CD1c-positive myeloid dendritic cell (primary cell): ENCODE measurements around the gene SPACA7.
"Not testable (repeated sequence)": the region's sequence is repeated elsewhere in the genome, so short reads cannot be mapped to it uniquely, and the experiment has no call there.

Experiments
- DNase-seq: peaks from one replicate; pipeline ENCODE4 v3.0.0-alpha.2; 2016; ENCODE audit errors: extremely low spot score

The SPACA7 gene

GRCh38 chr13:112350300-112350699, 25.9 kb upstream of the SPACA7 start:
- DNase-seq = no peak

GRCh38 chr13:112351825-112352224, 24.3 kb upstream of the SPACA7 start:
- DNase-seq = no peak

- no peak for DNase-seq
Measured at GRCh38 chr13:112353856-112354255, 22.3 kb upstream of the SPACA7 start.

DNA sequence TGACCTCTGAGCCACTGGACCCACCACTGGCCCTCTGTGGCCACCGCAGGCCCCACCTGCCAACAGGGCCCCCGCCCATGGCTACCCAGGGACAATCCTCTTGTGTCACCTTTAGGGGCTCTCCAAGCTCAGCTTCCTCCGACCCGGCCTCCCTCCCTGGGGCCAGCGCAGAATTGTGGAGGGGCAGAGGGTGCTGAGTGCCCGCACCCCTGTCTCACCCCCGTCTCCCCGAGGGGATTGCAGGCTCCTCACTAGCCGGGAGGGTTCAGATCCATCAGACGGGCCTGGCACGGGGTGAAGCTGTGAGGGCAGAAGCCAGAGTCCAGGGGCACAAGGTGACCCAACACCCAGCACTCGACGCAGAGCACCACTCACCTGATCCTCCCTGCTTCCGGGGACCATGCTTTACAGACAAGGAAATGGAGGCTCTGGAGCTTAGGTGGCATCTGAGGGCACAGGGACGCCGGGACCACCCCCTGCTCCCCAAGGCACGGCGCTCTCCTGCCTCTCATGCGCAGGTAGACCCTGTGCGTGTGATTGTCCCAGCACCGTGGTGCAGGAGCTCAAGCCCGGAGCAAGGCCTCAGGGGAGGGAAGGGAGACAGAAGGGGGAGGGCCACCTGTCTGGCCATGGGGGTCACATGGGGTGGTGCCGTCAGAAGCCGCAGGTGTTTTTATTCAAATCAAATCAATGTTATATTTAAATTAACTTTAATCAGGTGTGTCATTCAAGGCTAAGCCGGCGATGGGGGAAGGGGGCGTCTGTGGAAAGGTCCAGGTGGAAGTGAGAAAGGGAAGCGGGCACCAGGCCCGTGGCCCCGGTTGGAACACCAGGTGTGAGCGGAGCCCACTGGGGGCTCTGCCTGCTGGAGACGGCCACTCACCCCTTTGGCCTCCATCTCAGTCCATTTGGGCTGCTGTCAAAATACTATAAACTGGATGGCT, 21.6 kb upstream of the SPACA7 start:
- no peak for DNase-seq

- DNase-seq = no peak
Measured at GRCh38 chr13:112355274-112355838, 20.8 kb upstream of the SPACA7 start.

DNA sequence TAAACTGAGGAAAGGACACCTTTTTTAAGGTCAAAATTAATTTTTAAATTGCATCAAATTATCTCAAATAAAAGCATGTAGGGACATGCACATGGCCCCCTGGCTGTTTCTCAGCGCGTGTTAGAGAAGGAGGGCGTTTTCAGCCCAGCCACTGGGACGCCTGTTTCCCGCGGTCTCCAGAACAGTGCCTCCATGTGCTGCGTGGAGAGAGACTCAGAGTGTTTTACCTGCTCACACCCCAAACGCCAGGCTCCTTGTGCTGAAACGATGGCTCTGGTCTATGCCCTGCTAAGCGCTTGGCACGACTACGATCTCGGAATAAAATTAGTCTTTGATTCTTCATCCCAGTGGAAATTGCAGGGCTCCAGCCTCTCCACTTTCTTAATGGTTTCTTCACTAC, 20.0 kb upstream of the SPACA7 start:
- DNase-seq = no peak

- DNase-seq = no peak
Measured at GRCh38 chr13:112358156-112358555, 18.0 kb upstream of the SPACA7 start.

DNA sequence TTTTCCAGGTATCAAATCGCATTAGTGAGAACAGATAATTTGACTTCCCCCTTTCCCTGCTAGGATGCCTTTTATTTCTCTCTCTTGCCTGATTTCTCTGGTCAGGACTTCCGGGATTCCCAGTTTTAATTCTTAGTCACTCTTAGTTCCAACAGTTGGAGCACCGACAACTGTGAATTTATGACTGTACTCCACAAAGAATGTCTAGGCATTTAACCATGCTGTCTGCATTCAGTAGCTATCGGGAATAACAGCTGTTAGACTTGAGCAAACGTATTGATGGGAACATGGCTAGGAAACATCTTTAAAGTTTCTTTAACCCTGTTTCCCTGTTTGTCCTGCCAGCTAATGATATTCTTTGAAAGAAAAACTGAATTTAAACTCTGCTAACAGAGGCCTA, 14.1 kb upstream of the SPACA7 start:
- no peak for DNase-seq

DNA sequence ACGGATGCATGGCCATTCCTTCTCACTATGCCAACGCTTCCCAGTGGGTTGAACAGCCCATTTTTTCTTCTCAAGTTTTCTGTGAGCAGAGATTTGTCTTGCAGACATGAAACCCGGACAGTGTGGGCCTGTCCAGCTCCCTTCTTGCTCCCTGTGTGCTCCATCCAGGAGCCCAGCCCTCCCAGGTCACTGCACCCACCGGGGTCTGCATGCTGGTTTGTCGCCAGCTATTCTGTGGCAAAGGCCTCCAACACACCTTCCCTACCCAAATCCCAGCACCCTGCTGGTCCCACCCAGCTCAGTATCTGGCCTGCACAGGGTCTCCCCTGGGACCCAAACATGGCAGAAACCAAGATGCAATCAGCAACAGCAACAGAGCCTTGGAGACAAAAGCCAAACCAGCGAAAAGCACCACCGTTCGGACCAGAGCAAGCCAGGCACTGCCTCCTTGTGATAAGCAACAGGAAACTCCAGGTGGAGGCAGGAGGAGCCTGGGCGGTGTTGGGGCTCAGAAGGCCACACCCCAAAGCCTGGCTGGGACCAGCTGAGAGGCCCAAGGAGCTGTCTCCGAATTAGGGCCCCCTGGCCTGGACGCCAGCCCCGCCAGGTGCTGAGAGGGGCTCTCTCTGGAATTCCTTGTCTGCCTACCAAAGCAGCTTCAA, 12.2 kb upstream of the SPACA7 start:
- no peak for DNase-seq

GRCh38 chr13:112366907-112367646, 9.1 kb upstream of the SPACA7 start:
- no peak for DNase-seq

GRCh38 chr13:112368883-112369282, 7.3 kb upstream of the SPACA7 start:
- DNase-seq = no peak

DNA sequence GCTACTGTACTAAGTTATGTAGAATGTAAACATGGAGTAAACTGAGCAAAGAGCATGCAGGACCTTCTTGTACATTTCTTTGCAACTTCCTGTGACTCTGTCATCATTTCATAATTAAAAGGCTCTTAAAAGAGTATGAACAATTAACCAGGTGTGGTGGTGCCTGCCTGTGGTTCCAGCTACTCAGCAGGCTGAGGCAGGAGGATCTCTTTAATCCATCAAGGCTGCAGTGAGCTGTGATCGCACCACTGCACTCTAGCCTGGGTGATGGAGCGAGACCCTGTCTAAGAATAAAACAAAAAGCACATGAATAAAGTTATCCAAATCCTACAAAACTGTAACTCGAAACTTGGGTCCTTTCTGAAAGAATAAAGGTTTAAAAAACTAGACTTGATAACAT, 5.8 kb upstream of the SPACA7 start:
- no peak for DNase-seq

- no peak for DNase-seq
Measured at GRCh38 chr13:112374271-112374670, 1.9 kb upstream of the SPACA7 start.

DNA sequence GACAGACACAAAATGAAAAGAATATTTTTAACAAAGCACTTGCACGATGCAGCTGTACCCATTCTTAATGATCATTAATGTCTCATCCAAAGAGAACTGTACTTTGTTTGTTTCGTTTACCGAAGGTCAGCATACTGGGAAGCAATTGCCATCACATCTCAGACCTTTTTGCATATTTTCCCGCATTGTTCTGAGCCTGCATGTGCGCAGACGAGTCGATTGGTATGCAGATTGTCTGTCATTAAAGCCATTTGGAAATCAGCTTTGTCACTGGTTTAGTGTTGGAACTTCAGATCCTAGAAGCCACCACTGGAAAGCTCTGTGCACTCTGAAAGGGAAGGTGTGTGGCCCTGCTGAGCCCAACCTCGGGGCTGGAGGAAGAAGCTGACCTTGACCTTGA, 15.6 kb downstream of the SPACA7 start:
- DNase-seq = no peak

GRCh38 chr13:112392719-112393118, 16.6 kb downstream of the SPACA7 start:
- DNase-seq = no peak

GRCh38 chr13:112395022-112395421, 18.9 kb downstream of the SPACA7 start:
- DNase-seq = not testable (repeated sequence)

DNA sequence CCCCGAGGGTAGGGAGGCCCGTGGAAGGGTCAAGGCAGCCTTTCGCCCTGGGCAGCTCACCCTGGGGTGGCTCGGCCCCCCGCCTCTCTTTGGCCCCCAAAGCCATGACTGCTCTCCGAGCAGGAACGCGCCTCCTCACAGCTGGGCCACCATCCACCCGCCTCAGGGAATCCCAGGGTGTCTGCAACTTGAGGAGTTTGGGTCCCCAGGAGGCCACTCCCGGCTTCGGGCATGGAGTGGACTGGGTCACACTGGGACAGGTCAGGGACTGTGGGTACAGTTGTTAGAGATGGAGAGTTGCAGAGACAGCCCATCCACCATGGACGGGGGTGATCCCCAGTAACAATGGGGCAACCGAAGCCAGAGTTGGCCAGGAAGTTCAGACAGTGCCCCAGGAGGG, 19.8 kb downstream of the SPACA7 start:
- not testable (repeated sequence) for DNase-seq

DNA sequence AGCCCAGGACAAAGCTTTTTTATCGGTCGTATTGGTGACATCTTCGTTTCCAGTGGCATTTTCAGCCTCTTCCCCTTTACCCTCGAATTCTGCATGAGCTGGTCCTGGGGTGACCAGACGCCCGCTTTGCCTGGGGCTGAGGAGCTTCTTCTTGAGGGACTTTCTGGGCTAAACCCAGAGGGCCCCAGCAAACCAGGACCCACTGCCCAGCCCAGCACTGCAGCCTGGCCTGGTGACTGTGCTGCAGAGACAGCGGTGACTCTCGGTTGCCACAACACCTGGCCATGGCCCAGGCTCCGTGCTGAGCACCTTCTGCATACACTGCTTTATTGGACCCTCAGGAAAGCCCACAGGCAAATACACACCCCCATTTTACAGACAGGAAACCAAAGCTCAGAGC, 21.0 kb downstream of the SPACA7 start:
- DNase-seq = no peak

DNA sequence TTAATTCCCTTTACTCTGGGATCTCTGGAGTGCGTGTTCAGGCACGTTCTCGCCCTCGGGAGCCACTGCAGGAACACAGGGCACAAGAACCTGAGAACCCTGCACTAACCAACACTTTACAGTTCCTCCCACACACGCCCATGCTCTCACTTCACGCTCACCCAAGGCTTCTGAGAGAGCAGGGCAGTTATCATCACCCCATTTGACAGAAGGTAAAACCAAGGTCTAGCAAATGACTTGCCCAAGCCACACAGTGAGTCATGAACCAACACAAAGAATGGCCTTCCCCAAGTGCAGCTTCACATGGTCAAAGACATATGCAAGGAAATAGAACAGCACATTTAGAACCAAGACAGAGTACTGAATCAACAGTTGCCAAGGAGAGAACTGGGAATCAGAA, 22.2 kb downstream of the SPACA7 start:
- DNase-seq = not testable (repeated sequence)

GRCh38 chr13:112409828-112410227, 33.7 kb downstream of the SPACA7 start:
- not testable (repeated sequence) for DNase-seq

DNA sequence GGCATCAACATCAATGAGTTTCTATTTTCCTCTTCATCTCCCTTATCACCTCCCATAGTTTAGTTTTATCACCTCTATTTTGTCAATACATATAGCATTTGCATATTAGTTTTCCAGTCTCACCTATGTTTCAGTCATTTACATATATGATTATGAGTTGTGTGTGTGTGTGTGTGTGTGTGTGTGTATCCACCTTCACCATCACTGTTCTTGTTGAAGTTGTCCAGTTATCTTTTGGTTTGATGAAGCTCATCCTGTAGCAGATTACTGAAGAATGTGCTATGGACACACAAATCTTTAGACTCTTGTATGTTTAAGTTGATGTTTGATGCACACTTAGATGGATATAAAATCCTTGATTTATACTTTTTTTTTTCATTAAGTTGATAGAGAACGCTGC, 40.5 kb downstream of the SPACA7 start:
- DNase-seq = no peak

- DNase-seq = no peak
Measured at GRCh38 chr13:112417079-112417478, 40.9 kb downstream of the SPACA7 start.
